ENCODE results near the gene ZNF283.

- TF ChIP-seq POLR2AphosphoS5 (IDR thresholded peaks at IDR 0.05; ENCODE audit: borderline replicate concordance, low read depth, low read length) (no peak), EZH2 (IDR thresholded peaks at IDR 0.05) (no peak)
Observed at GRCh38 chr19:43872547-43873336, 45.6 kb downstream of the ZNF283 start.

Measured in SK-N-MC (cell line).